ENCODE results near the gene IFT52.

The IFT52 gene

DNA sequence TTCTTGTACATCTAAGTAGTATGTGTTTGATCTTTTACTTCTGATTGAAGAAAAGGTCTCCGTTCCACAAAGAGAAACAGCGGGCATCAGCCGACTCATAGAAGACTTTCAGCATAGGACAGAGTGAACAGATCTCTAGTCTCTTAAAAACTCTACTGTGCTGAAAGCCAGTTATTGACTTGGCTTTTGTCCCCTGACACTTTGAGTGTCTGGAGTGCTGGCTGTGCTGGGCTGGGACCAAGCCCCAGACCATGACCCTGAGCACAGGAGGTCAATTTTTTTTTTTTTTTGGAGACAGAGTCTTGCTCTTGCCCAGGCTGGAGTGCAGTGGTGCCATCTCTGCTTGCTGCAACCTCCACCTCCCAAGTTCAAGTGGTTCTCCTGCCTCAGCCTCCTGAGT is 104.0 kb downstream of the IFT52 start:
- DNase-seq, result no peak

DNA sequence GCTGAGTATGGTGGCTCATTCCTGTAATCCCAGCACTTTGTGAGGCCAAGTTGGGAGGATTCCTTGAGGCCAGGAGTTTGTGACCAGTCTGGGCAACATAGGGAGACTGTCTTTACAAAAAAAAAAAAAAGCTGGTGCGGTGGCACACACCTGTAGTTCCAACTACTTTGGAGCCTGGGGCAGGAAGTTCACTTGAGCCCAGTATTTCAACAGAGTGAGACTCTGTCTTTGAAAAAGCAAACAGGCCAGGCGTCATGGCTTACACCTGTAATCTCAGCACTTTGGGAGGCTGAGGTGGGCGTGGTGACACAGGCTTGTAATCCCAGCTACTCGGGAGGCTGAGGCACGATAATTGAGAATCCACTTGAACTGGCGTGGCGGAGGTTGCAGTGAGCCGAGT is 104.8 kb downstream of the IFT52 start:
- no peak for DNase-seq
